Measurements from ENCODE around the gene SETBP1. TPM values are rescaled to one million over a fixed set of nuclear protein-coding genes. Genes with fewer than 3 reads are reported as not detected.

SETBP1 gene
- total and polyA plus RNA-seq, 2 donors from 2014 or later: 2.7 to 71.7 TPM

DNA sequence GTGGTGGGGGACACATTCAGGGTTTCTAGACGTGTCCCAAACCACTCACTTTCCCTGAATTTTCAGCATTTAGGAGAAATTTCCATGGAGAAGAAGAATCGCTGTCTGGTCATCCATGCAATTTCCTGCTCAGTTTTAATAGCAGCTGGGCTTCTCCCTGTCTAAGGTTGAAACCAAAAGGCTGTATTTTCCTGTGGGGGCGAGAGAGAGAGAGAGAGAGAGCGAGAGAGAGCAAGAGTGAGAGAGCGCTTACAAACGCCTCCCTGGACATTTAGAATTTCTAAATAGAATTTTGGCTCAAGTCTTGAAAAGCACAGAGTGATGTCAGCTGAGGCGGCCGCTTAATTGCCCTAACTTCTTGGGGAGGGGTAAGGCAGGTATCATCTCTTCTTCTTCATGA is 110.8 kb downstream of the SETBP1 start:
- DNase-seq (peak in 2 of 5 donors; percentile 35 to 84), FAIRE-seq (no peak)
- H3K36me3 ChIP-seq (ENCODE audit: control insufficient read depth in 2 of 3, insufficient read depth in 3 of 3, low read length in 3 of 3): no peaks in the 10 kb centered on the region
- intact Hi-C loops (cut with DNase I): no loop called here
- no peak overlapping the region for H3K4me3 ChIP-seq (ENCODE audit: low read length in 3 of 3)
- H3K4me1 ChIP-seq (ENCODE audit: control insufficient read depth in 2 of 3, insufficient read depth in 2 of 3, low read depth in 1 of 3, low read length in 3 of 3): peaks cover 11 to 49% (median 33%) of the 10 kb centered on the region in 3 donors
- TF ChIP-seq, protein P1, sequence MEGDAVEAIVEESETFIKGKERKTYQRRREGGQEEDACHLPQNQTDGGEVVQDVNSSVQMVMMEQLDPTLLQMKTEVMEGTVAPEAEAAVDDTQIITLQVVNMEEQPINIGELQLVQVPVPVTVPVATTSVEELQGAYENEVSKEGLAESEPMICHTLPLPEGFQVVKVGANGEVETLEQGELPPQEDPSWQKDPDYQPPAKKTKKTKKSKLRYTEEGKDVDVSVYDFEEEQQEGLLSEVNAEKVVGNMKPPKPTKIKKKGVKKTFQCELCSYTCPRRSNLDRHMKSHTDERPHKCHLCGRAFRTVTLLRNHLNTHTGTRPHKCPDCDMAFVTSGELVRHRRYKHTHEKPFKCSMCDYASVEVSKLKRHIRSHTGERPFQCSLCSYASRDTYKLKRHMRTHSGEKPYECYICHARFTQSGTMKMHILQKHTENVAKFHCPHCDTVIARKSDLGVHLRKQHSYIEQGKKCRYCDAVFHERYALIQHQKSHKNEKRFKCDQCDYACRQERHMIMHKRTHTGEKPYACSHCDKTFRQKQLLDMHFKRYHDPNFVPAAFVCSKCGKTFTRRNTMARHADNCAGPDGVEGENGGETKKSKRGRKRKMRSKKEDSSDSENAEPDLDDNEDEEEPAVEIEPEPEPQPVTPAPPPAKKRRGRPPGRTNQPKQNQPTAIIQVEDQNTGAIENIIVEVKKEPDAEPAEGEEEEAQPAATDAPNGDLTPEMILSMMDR (IDR thresholded peaks at IDR 0.05; ENCODE audit: borderline replicate concordance, extremely low read depth, insufficient read depth): no peak
- no peak overlapping the region for H3K27ac ChIP-seq (ENCODE audit: low read depth in 2 of 2, low read length in 2 of 2)
- H3K9me3 ChIP-seq (ENCODE audit: control insufficient read depth in 2 of 3, insufficient read depth in 1 of 3, low read length in 3 of 3): no peaks in the 10 kb centered on the region
- no peaks in the 10 kb centered on the region for H3K27me3 ChIP-seq (ENCODE audit: control insufficient read depth, insufficient read depth, low read length)
- no peak overlapping the region for H3K9ac ChIP-seq (ENCODE audit: low read length in 3 of 3)

DNA sequence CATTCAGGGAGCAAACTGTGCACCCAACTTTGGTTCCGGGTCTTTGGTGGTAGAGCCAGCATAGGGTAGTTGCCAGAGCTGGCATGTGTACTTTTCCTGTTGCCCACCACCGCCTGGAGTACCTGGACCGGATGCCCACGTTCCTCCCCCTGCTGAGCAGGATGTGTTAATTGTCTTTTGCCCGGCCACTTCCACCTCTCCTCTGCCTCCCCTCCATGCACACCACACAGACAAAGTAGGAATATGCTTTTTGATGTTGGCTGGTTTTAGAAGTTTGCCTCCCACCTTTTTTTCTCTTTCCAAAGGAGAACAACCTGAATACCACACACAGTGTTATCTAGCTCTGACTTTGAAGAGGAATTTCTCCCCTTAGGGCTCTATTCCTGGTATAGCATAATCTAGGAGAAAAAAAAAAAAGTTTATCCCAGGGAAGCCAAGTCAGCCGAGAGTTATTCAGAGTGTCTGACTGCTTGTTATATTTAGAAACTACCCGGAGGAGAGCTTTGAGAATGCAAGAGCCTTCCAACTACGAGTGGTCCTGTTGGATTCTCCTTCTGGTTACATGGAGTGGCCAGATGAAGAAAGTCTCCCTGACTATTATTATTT is 111.9 kb downstream of the SETBP1 start:
- TF ChIP-seq, protein P1 (IDR thresholded peaks at IDR 0.05; ENCODE audit: borderline replicate concordance, extremely low read depth, insufficient read depth): no peak
- H3K4me3 ChIP-seq (ENCODE audit: low read length in 3 of 3): no peak overlapping the region
- no peaks in the 10 kb centered on the region for H3K36me3 ChIP-seq (ENCODE audit: control insufficient read depth in 2 of 3, insufficient read depth in 3 of 3, low read length in 3 of 3)
- H3K27ac ChIP-seq (ENCODE audit: low read depth in 2 of 2, low read length in 2 of 2): peak overlapping the region; percentile 15 to 54
- DNase-seq: no peak
- H3K9ac ChIP-seq (ENCODE audit: low read length in 3 of 3): peak overlapping the region in 1 of 3 donors; percentile 23
- no peak for FAIRE-seq
- no peaks in the 10 kb centered on the region for H3K27me3 ChIP-seq (ENCODE audit: control insufficient read depth, insufficient read depth, low read length)
- peaks cover 12 to 59% (median 44%) of the 10 kb centered on the region in 3 donors for H3K4me1 ChIP-seq (ENCODE audit: control insufficient read depth in 2 of 3, insufficient read depth in 2 of 3, low read depth in 1 of 3, low read length in 3 of 3)
- intact Hi-C loops (cut with DNase I): no loop called here
- H3K9me3 ChIP-seq (ENCODE audit: control insufficient read depth in 2 of 3, insufficient read depth in 1 of 3, low read length in 3 of 3): no peaks in the 10 kb centered on the region

DNA sequence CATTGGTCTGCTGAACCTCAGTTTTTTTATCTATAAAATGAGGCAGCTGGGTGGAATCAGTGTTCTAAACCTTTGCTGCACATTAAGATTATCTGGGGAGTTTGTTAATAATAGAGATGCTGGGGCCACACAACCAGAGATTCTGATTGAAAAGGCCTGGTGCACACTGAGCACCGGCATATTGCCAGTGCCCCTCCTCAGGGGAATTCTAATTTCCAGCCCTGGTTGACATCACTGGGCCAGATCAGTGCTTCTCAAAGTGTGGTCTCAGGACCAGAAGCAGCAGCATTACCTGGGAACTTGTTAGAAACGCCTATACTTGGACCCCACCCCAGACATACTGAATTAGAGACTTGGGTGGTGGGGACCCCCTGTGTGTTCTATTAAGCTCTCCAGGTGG is 112.5 kb downstream of the SETBP1 start:
- H3K4me3 ChIP-seq (ENCODE audit: low read length in 3 of 3): no peak overlapping the region
- no peaks in the 10 kb centered on the region for H3K36me3 ChIP-seq (ENCODE audit: control insufficient read depth in 2 of 3, insufficient read depth in 3 of 3, low read length in 3 of 3)
- FAIRE-seq (no peak), DNase-seq (no peak)
- H3K27ac ChIP-seq (ENCODE audit: low read depth in 2 of 2, low read length in 2 of 2): peak overlapping the region; percentile 17 to 20
- no peak overlapping the region for H3K9ac ChIP-seq (ENCODE audit: low read length in 3 of 3)
- peaks cover 11 to 64% (median 47%) of the 10 kb centered on the region in 3 donors for H3K4me1 ChIP-seq (ENCODE audit: control insufficient read depth in 2 of 3, insufficient read depth in 2 of 3, low read depth in 1 of 3, low read length in 3 of 3)
- no peaks in the 10 kb centered on the region for H3K9me3 ChIP-seq (ENCODE audit: control insufficient read depth in 2 of 3, insufficient read depth in 1 of 3, low read length in 3 of 3)
- TF ChIP-seq, protein P1 (IDR thresholded peaks at IDR 0.05; ENCODE audit: borderline replicate concordance, extremely low read depth, insufficient read depth): no peak
- H3K27me3 ChIP-seq (ENCODE audit: control insufficient read depth, insufficient read depth, low read length): no peaks in the 10 kb centered on the region
- intact Hi-C loops (cut with DNase I): no loop called here

Measured in kidney (tissue), 14 donors.